ENCODE results near the gene HS3ST1.

HS3ST1 gene

DNA sequence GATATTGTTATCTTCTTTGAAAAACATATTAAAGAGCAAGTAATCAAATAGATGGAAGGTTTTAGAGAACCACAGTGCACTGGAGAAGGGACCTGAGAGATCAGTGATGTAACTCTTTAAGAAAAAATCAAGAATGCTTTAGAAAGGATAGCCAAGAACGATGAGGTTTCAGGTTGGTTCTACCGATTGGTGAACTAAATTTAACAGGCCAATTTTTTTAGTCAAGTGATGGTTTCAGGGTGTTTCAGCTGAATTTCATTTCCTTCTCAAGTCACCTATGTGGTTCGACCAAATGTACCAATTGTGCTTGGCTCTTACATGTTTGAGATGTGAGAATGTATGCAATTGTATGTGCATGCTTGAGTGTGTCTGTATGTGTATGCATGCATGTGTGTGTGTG, 26.5 kb downstream of the HS3ST1 start:
- TF ChIP-seq, protein P1, sequence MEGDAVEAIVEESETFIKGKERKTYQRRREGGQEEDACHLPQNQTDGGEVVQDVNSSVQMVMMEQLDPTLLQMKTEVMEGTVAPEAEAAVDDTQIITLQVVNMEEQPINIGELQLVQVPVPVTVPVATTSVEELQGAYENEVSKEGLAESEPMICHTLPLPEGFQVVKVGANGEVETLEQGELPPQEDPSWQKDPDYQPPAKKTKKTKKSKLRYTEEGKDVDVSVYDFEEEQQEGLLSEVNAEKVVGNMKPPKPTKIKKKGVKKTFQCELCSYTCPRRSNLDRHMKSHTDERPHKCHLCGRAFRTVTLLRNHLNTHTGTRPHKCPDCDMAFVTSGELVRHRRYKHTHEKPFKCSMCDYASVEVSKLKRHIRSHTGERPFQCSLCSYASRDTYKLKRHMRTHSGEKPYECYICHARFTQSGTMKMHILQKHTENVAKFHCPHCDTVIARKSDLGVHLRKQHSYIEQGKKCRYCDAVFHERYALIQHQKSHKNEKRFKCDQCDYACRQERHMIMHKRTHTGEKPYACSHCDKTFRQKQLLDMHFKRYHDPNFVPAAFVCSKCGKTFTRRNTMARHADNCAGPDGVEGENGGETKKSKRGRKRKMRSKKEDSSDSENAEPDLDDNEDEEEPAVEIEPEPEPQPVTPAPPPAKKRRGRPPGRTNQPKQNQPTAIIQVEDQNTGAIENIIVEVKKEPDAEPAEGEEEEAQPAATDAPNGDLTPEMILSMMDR (IDR thresholded peaks at IDR 0.05): no peak

DNA sequence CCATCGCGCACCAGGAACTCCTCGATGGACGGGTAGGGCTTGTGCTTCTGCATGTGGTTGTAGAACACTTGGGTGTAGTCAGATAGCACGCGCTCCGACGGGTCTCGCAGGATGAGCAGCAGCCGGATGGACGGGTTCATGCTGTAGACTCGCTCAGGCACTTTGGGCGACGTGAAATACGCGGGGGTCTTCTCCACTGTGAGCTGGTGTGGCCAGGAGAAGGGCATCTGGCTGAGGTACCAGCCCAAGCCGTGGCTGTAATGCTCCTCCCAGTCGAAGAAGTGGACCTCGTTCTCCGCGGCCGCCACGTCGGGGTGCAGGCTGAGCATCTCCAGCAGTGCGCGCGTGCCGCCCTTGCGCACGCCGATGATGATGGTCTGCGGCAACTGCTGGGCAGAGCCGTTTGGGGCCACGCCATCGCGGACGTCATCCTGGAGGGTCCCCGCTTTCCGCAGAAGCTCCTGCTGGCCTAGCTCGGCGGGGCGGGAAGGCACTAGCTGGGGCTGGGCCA, 29.2 kb downstream of the HS3ST1 start:
- TF ChIP-seq, protein P1 (IDR thresholded peaks at IDR 0.05): no peak

DNA sequence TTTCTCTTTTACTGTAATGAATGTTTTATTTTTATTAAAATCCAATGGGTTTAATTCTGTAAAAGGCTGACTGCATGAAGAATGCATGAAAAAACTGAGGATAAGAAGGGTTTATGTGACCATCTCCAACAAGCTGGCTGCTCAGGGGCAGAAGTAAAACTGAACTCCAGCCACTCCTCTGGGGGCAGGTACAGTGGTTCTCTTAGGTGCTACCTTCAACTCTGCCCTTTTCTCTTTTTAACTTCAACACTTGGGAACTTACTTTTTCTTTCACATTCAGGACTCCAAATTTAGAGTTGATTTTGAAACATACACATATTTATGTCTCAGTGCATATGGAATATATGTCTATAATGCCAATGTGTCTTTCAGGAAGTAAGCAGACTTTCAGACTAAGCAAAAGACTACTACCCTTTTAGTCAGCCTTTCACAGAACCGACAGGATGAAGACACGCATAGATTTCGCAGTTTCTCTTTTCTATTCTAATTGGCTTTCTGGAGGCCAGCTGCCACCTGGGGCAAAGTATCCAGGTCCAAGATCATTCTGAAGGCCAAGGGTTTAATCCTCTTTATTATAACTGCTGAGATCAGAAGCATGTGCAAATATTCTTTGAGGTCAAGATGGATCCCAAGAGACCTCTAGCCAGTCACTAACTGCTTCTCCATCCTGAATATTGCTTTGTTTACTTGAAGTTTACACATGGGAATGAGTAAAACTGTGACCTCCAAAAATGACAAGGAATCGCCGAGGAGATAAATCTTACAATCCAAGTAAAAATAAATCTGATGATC, 30.7 kb downstream of the HS3ST1 start:
- TF ChIP-seq, protein P1 (IDR thresholded peaks at IDR 0.05): no peak

DNA sequence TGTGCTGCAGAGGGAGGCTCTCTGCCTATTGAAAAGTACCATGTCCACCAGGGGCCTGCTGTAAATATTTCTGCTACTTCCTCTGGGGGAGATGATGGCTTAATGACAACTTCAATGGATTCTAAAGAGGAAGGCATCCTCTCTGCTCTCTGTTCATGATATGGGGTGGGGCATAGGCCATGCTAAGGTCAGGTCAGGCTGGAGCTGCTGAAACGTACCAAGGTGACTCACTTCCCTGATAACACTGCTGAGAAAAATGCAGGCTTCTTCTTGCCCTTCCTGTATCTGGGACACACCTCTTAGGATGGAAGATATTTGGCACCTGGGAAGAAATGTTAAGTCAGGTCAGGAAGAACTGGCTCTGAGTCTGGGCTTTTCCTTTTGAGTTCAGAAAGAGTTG, 31.5 kb downstream of the HS3ST1 start:
- TF ChIP-seq, protein P1 (IDR thresholded peaks at IDR 0.05): no peak

DNA sequence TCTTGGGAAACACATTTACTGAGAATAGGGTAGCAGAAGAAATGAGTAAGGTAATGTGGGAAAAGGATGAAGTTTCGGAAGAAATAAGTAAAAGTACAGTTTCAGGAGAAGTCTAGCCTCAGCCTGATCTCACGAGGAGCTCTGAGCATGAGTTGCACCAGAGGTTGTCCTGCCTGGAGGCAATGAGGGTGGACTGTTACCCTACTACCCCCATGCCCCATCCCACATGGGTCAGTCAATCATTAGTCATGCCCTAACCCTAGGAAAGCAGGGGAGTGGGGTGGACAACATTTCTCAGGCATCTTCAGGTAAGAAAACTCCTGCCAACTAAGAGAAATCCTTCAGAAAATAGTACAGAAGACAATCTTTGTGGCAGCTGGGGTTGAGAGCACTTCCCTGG, 35.1 kb downstream of the HS3ST1 start:
- TF ChIP-seq, protein P1 (IDR thresholded peaks at IDR 0.05): no peak

DNA sequence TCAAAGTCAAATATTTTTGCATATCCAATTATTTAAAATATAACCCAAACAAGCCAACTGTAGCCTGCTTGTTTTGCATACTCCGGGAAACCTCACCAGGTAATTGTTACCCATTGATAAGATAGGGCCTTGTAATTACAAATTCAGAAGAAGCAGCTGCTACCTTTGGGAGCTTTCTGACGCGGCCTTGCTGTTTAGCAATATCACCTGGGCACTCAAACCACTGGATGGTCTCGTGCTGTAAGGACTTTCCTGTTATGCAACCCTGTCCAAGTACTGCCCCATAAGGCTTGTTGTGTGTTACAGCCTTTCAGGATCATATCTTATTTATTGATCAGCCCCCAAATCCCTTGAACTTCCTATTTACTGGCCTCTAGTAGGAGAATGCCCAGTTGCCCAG, 52.1 kb downstream of the HS3ST1 start:
- TF ChIP-seq, protein P1 (IDR thresholded peaks at IDR 0.05): no peak

DNA sequence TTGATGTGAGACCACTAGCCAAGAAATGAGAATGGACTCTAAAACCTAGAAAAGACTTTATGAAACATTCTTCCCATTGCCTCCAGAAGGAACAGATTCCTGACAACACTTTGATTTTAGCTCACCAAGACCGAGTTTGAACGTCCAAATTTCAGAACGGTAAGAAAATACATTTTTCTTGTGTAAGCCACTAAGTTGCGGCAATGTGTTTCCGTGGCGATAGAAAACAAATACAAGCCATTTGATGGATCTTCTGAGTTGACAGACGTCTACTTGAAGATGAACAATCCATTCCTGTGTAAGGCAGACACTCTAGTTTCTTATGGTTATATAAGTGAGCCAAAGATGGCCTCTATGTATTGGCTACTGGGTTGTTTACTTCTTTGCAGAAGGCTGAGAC, 52.5 kb downstream of the HS3ST1 start:
- TF ChIP-seq, protein P1 (IDR thresholded peaks at IDR 0.05): no peak
